ENCODE results near the gene FNBP1L. TPM values are rescaled to one million over a fixed set of nuclear protein-coding genes. Genes with fewer than 3 reads are reported as not detected.

Gene FNBP1L
- total RNA-seq, 3 donors from 2014 or later: 33.1 to 117 (median 63.6) TPM

GRCh38 chr1:93576746-93577145 is 128.8 kb downstream of the FNBP1L start:
- no peak for DNase-seq (ENCODE audit: low spot score in 2 of 2)
- H3K4me3 ChIP-seq: no peak overlapping the region
- H3K4me1 ChIP-seq: peaks cover 8 to 22% of the 10 kb centered on the region in 2 donors
- H3K9me3 ChIP-seq: no peaks in the 10 kb centered on the region
- intact Hi-C loops (cut with DNase I; ENCODE audit: low total_unique reads): no loop called here
- H3K27me3 ChIP-seq: no peaks in the 10 kb centered on the region
- TF ChIP-seq POLR2AphosphoS5 (IDR thresholded peaks at IDR 0.05) (no peak), POLR2A (IDR thresholded peaks at IDR 0.05) (no peak), CTCF (IDR thresholded peaks at IDR 0.05) (no peak)
- no peaks in the 10 kb centered on the region for H3K36me3 ChIP-seq
- peak overlapping the region; percentile 80 to 92 for H3K27ac ChIP-seq

GRCh38 chr1:93577536-93578432 is 129.9 kb downstream of the FNBP1L start:
- TF ChIP-seq POLR2AphosphoS5 (IDR thresholded peaks at IDR 0.05) (no peak), CTCF (IDR thresholded peaks at IDR 0.05) (no peak), POLR2A (IDR thresholded peaks at IDR 0.05) (no peak)

GRCh38 chr1:93578433-93578830 is 130.5 kb downstream of the FNBP1L start:
- H3K9me3 ChIP-seq: no peaks in the 10 kb centered on the region
- H3K4me3 ChIP-seq: no peak overlapping the region
- H3K27me3 ChIP-seq: no peaks in the 10 kb centered on the region
- peak in 1 of 2 donors; percentile 17 for DNase-seq (ENCODE audit: low spot score in 2 of 2)
- peaks cover 9% of the 10 kb centered on the region for H3K36me3 ChIP-seq
- peaks cover 8 to 22% of the 10 kb centered on the region in 2 donors for H3K4me1 ChIP-seq
- intact Hi-C loops (cut with DNase I; ENCODE audit: low total_unique reads): no loop called here
- TF ChIP-seq CTCF (IDR thresholded peaks at IDR 0.05): no peak
- no peak for TF ChIP-seq POLR2AphosphoS5 (IDR thresholded peaks at IDR 0.05)
- no peak for TF ChIP-seq POLR2A (IDR thresholded peaks at IDR 0.05)
- peak overlapping the region; percentile 92 to 96 for H3K27ac ChIP-seq

More at GRCh38 chr1:93577536-93578432, 129.9 kb downstream of the FNBP1L start:
- Histone ChIP-seq H3K27me3 (no peaks in the 10 kb centered on the region), H3K9me3 (no peaks in the 10 kb centered on the region), H3K27ac (peak overlapping the region in 1 of 2 donors; percentile 92), H3K4me3 (no peak overlapping the region), H3K4me1 (peaks cover 8 to 22% of the 10 kb centered on the region in 2 donors), H3K36me3 (peaks cover 8% of the 10 kb centered on the region)
- intact Hi-C loops (cut with DNase I; ENCODE audit: low total_unique reads): no loop called here
- peak in 1 of 2 donors; percentile 16 for DNase-seq (ENCODE audit: low spot score in 2 of 2)

- intact Hi-C loops (cut with DNase I; ENCODE audit: low total_unique reads): no loop called here
- Histone ChIP-seq H3K9me3 (no peaks in the 10 kb centered on the region), H3K36me3 (peaks cover 9% of the 10 kb centered on the region), H3K27me3 (no peaks in the 10 kb centered on the region), H3K27ac (peak overlapping the region; percentile 92 to 96), H3K4me3 (no peak overlapping the region), H3K4me1 (peaks cover 8 to 25% of the 10 kb centered on the region in 2 donors)
- TF ChIP-seq POLR2AphosphoS5 (IDR thresholded peaks at IDR 0.05) (no peak), POLR2A (IDR thresholded peaks at IDR 0.05) (no peak), CTCF (IDR thresholded peaks at IDR 0.05) (no peak)
- DNase-seq (ENCODE audit: low spot score in 2 of 2): peak in 1 of 2 donors; percentile 17
Observed at GRCh38 chr1:93578911-93579825, 131.2 kb downstream of the FNBP1L start.
